Spleen (tissue), 7 donors: ENCODE data around the gene ALG11.

Source experiments
- CTCF ChIP-seq, 11 experiments: fragments of 200-600 bp in 7 of 11; fragments of 450-650 bp in 4 of 11; sonication (generic) in 4 of 11; IDR thresholded peaks in 8 of 11; conservative IDR thresholded peaks in 3 of 11; 1 replicate in 7 of 11; 2 replicates in 4 of 11; pipeline versions ENCODE4 v1.4.0 to v1.8.0; 2016 to 2021; ENCODE audit warnings: antibody characterized with exemption in 11 of 11, inconsistent platforms in 4 of 11, mild to moderate bottlenecking in 1 of 11
- POLR2A ChIP-seq, 3 donors: fragments of 450-650 bp; IDR thresholded peaks; one replicate each; pipeline ENCODE4 v1.5.1; 2017; ENCODE audit warnings: antibody characterized with exemption in 3 of 3, mild to moderate bottlenecking in 1 of 3
- POLR2AphosphoS5 ChIP-seq, 3 donors: sonication (generic); formaldehyde crosslinking; IDR thresholded peaks; one replicate each; pipeline ENCODE4 v1.5.1; 2017; ENCODE audit warnings: antibody characterized with exemption in 3 of 3
- donor health status: DM: no; HTN: no; CAD: no; lungs with moderate emphysema.
- donor health status: DM: no; HTN: no; CAD: no.
- donor health status: DM: no; HTN: no; CAD: no.

GRCh38 chr13:52005841-52006522 lies 6.2 kb upstream of the ALG11 start:
- TF ChIP-seq CTCF (IDR thresholded peaks at IDR 0.05 in 8 of 11, conservative IDR thresholded peaks at IDR 0.05 in 3 of 11) (no peak), POLR2A (IDR thresholded peaks at IDR 0.05) (no peak), POLR2AphosphoS5 (IDR thresholded peaks at IDR 0.05) (no peak)
